ENCODE measurements around the gene KRT40.
"Not testable (repeated sequence)": the region's sequence is repeated elsewhere in the genome, so short reads cannot be mapped to it uniquely, and the experiment has no call there.

KRT40 gene

GRCh38 chr17:40984226-40984625 is at the start of gene KRT40:
Gene KRT40, minus strand, starts transcription at chr17:40984326. Its CDS starts 53 bp downstream, at chr17:40984273.
- no peak for DNase-seq (ENCODE audit: low read depth)

GRCh38 chr17:41029633-41030245 is 45.6 kb upstream of the KRT40 start, which contains the start of gene KRTAP1-4:
Gene KRTAP1-4, minus strand, starts transcription at chr17:41030195. Its CDS starts 117 bp downstream, at chr17:41030078.
- DNase-seq (ENCODE audit: low read depth) = no peak

DNA sequence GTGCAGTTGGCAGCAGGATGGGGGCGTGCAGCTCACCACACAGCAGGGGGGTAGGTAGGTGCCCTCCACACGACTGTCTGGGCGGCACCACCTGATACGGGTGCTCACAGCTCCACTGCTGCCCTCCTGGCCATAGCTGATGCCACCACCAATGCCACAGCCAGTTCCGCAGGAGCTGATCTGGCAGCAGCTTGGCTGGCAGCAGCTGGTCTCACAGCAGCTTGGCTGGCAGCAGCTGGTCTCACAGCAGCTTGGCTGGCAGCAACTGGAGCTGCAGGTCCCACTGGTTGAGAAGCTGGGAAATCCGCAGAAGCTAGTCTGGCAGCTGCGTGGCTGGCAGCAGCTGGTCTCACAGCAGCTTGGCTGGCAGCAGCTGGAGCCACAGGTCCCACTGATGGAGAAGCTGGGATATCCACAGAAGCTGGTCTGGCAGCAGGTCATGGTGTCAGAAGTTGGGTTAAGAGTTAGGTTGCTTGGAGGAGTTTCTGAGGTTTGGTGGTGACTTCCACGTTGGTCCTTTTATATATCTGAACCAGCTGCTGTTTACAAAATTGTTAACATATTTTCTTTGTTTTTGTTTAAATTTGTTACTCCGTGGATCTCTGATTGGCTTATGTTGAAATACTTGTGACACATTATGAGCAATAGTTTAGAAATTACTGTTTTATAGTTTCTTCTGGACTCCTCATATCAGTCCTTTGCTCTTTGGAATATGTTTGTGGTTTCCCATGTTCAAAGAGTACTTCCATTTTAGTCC is 42.8 kb upstream of the KRT40 start, which contains the start of gene KRTAP1-5:
TSS of gene KRTAP1-5 (minus strand) at position 494 of the 757 bp plus-strand sequence. CDS start at position 441, 53 bp downstream.
- DNase-seq (ENCODE audit: low read depth) = no peak

DNA sequence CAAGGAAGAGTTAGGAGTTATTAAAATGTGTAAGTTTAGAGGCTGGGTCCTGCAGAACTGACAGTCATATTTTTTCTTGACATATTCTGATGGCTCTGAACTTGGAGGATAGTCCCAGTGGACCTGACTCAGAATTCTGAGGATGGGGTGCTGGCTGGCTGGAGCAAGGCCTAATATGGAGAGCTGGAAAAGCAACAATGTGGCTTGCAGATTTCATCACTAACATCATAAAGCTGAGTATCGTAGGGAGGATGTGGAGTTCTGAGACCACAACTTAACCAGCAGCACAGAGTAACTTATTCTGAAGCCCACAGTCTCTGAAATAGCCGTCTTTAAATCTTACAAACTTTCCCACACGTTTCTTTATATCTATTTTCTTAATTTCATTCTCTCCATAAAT is 40.6 kb upstream of the KRT40 start:
- DNase-seq (ENCODE audit: low read depth) = no peak

GRCh38 chr17:41020336-41020735 is 36.2 kb upstream of the KRT40 start:
- no peak for DNase-seq (ENCODE audit: low read depth)

DNA sequence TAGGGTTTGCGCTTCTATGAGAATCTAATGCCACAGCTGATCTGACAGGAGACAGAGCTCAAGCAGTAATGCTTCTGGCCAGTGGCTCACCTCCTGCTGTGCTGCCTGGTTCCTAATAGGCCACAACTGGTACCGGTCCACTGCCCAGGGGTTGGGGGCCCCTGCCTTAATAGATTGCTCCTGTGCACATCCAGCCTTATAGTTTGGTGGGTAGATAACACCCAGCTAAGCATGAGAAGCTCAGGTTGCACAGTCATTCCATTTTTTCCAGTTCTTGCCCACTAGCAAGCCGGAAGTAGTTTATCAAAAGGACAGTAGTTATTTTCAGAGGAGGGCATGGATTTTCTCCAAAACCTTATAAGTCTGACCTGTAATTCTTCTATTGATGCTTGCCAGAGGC is 35.3 kb upstream of the KRT40 start:
- DNase-seq (ENCODE audit: low read depth) = no peak

DNA sequence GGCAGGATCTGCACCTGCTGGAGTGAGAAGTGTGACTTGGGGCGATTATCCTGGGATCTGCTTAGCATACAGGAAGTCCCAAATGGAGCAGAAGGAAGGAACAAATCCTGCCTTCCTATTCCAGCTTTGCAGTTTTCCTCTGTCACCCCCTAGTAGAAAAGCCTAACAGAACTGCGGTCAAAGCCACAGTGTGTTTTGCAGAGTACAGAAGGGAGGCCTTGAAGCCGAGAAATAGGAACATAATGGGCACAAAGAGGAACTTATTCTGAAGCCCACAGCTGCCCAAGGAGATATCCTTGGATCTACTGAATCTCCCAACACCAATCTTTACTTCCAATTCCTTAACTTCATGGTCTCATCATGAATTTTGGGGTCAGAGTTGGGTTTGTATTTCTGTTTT is 34.4 kb upstream of the KRT40 start:
- no peak for DNase-seq (ENCODE audit: low read depth)

- DNase-seq (ENCODE audit: low read depth) = no peak
These were observed 32.6 kb upstream of the KRT40 start for GRCh38 chr17:41016578-41017215.

- no peak for DNase-seq (ENCODE audit: low read depth)
These were observed 31.3 kb upstream of the KRT40 start for GRCh38 chr17:41015454-41015853.

DNA sequence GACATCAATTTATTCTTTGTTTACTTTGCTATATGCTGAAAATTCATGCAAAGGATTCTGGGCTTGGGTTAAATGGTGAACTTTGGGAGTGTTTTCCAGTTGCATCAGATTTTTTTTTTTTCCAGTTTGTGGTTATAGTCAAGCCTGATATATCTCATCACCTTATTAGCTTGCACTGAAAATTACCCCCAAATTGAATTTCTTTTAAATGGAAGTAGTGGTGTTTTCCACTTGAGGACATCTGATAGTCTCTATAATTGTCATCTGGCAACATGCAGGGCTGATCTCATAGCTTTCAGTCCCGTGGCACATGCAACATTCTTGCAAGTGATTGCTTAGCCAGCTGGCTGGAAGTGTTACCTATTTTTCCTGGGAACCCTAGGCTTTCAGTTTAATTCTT is 29.5 kb upstream of the KRT40 start:
- no peak for DNase-seq (ENCODE audit: low read depth)

DNA sequence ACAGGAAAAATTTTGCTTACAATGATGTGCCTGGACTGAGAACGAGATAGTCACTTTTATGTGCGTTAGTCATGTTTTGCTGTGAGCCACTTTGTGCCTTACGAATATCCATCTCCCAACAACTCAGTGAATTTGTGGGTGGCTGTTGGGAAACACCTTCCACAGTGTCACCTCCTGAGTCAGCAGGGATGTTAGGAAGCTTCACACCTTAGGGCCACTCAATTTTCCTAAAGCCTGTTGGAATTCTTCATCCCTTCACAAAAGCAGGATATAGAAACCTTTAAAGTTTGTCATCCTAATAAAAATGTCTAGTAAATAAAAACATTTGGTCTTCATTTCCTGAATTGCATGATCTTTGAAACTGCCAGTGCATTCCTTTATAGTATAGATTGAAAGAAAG is 29.1 kb upstream of the KRT40 start:
- no peak for DNase-seq (ENCODE audit: low read depth)

DNA sequence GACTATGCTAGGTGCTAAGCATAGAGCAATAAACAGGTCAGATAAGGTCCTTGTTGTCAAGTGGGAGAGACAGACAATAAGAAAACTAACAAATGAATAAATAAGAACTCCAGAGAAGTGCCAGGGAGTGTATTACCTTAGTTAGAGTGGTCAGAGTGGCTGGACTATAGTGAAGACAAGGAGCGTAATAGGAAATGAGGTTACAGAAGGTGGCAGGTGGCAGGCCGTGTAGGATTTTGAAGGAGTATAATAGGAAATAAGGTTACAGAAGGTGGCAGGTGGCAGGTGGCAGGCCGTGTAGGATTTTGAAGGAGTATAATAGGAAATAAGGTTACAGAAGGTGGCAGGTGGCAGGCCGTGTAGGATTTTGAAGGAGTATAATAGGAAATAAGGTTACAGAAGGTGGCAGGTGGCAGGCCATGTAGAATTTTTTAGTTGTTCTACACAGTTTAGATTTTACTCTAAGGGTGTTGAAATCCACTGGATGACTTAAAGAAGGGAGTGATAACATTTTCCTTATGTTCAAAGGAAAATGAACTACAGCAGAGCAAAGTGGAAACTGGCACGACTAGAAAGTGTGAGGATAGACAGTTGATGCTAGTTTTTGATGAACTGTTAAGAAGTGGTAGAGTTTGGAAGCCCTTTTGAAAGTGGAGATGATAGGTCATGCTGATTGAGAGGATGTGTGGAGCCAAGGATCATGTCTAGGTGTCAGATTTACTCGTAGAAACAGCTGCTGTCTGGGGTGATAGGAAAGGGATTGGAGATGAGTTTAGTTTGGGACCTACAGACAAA is 28.4 kb upstream of the KRT40 start:
- no peak for DNase-seq (ENCODE audit: low read depth)

DNA sequence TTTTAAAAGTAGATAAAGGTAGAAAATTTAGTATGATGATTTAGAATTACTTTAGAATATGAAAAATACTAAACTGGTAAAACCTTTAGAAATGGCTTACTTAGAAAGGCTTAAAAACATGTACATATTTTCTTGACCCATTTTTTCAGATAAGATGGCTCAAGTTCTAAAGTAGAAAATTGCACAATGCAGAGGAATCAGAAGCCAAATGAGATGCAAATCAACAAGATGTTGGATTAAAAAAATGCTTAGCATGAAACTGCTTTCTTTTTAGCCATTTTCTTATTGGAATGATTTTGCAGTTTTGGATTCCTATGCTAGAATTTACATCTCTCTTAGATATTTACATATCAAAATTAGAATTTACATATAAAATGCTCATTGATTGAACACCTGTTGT is 26.3 kb upstream of the KRT40 start:
- no peak for DNase-seq (ENCODE audit: low read depth)

GRCh38 chr17:41009936-41010335 is 25.8 kb upstream of the KRT40 start:
- DNase-seq (ENCODE audit: low read depth) = no peak

DNA sequence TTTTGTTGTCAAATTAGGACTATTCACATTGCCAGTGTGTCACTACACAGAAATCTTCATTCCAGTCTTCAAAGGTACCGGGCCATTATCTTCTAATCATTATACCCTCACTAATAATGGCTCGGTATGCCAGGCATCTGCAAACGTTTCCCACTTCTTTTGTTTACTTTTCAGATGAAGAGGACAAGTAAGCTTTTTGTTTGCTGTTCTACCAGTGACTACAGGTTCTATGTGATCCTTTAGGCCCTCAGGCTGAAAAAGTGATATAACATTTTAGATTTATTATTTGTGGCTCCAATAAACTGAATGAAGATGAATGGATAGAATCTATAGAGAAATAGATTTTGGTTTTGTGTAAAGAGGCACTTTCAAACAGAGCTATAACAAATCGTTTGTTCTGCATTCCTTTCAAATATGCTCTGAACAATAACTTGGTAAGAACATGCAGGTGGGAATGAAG is 25.2 kb upstream of the KRT40 start:
- DNase-seq (ENCODE audit: low read depth) = no peak

DNA sequence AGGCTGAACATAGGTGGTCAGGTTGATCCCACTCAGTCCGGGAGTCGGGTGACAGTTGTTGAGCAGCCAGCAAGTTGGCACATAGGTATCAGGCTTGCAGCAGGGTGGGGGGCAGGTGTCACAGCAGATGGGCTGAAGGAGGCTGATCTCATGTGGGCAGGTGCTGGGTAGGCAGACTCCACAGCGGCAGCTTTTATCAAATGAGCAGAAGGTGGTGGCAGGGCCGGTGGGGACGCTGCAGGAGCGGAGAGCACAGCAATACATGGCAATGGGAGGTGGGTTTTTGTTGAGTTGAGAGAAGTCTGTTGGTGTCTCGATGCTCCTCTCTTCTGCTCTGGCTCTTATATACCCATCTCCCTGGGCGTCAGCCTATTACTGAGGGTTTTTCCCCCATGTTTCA is 24.7 kb upstream of the KRT40 start, which contains the start of gene KRTAP3-1:
TSS of gene KRTAP3-1 (minus strand) at position 318 of the 400 bp plus-strand sequence. CDS start at position 264, 54 bp downstream.
- DNase-seq (ENCODE audit: low read depth) = no peak

DNA sequence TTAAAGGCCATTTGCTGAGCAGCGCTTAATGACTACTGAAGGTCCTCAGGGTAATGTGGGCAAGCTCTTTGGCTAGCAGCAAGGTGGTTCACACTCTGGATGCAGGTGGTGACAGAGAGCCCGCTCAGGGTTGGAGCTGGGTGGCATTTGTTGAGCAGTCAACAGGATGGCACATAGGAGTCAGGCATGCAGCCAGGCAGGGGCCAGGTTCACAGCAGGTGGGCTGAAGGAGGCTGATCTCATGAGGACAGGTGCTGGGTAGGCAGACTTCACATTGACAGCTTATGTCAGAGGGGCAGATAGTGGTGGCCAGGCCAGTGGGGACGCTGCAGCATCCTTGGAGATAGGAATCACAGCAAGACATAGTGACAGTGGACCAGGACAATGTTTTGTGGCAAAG is 20.3 kb upstream of the KRT40 start:
- no peak for DNase-seq (ENCODE audit: low read depth)

GRCh38 chr17:41003926-41004325 is 19.8 kb upstream of the KRT40 start:
- no peak for DNase-seq (ENCODE audit: low read depth)

DNA sequence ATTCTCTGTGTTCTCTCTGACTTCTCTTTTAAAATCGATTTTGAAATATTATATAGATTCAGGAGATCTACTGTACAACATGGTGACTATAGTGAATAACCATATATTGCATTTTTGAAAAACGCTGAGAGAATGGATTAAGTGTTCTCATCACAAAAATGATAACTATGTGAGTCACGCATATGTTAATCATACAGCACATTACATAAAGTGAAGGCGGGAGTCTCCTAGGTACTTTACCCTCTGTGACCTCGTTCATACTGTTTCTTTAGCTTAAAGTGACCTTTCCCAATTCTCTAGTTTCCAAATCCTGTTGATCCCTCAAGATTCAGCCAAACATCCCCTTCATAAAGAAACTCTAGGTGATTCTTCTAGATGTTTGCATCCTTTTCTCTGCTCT is 18.7 kb upstream of the KRT40 start:
- no peak for DNase-seq (ENCODE audit: low read depth)

- no peak for DNase-seq (ENCODE audit: low read depth)
These were observed 17.7 kb upstream of the KRT40 start for GRCh38 chr17:41001795-41002194.

GRCh38 chr17:40999563-40999962 is 15.4 kb upstream of the KRT40 start, which contains the start of gene KRTAP3-2:
Gene KRTAP3-2, minus strand, starts transcription at chr17:40999906. Its CDS starts 53 bp downstream, at chr17:40999853.
- not testable (repeated sequence) for DNase-seq (ENCODE audit: low read depth)

DNA sequence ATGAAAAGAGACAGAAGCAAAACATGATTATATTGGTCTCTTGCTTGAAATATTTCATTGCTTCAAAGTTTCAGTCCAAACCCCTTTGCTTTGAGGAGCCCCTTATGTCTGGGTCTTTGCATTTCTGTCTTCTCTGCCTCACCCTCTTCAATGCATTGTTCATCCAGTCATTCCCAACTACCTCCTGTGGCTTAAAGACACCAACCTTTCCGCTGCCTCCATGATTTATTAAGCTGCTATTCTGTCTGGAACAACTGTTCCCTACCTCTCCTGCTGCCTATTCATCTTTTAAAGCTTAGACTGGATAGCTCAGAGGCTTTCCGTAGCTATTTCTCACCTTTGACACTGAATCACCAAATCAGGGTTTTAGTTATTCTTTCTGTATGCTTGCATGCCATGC is 13.2 kb upstream of the KRT40 start:
- no peak for DNase-seq (ENCODE audit: low read depth)
